ENCODE results near the gene MTIF3.

- TF ChIP-seq CTCF (IDR thresholded peaks at IDR 0.05): no peak
- no peak for TF ChIP-seq POLR2A (IDR thresholded peaks at IDR 0.05)
These were observed 13.1 kb upstream of the MTIF3 start for GRCh38 chr13:27463500-27463899.

Measured in tibial nerve (tissue), 3 donors.